IMR-90 (cell line): ENCODE data around the gene TNRC6C. TPM values are rescaled to one million over a fixed set of nuclear protein-coding genes. Genes with fewer than 3 reads are reported as not detected.

Source experiments
- ATAC-seq: fragments of 200-7000 bp; cut with Tn5 transposase; 2 replicates; pipeline ENCODE4 v1.9.1; 2020; ENCODE audit warnings: low read depth, mild to moderate bottlenecking, moderate library complexity
- BruUV-seq: library from RNA; stranded (reverse); fragments of 400-500 nt; replicated peaks from 2 replicates; lab custom pipeline; 2021; lab: Mats Ljungman, UMichigan
- CTCF ChIA-PET: fragments of 300-600 bp; formaldehyde crosslinking; extraction: SDS; loops from one replicate; lab custom pipeline; 2021; ENCODE audit warnings: antibody characterized with exemption; lab: Yijun Ruan, JAX
- POLR2A ChIA-PET: fragments of 300-600 bp; sonication (Branson Sonifier 250); formaldehyde crosslinking; loops from one replicate; lab custom pipeline; 2022; ENCODE audit warnings: antibody characterized with exemption; ENCODE audit not compliant: unreplicated experiment; lab: Charles Lee
- DNase-seq: peaks from one replicate; pipeline ENCODE4 v3.0.0; 2013
- H2AFZ ChIP-seq: replicated peaks from 2 replicates; pipeline ENCODE3; 2013; ENCODE audit warnings: low read length, mild to moderate bottlenecking; ENCODE audit not compliant: poor library complexity
- H2AK5ac ChIP-seq: 2 replicates; pipeline ENCODE4 v1.6.1; 2013; ENCODE audit warnings: low read depth, low read length, inconsistent platforms
- H2AK9ac ChIP-seq: replicated peaks from 2 replicates; pipeline ENCODE3; 2013; ENCODE audit warnings: mild to moderate bottlenecking, low read depth, low read length, moderate library complexity; ENCODE audit not compliant: poor library complexity
- H2BK120ac ChIP-seq: 2 replicates; pipeline ENCODE4 v1.6.1; 2013; ENCODE audit warnings: low read depth, low read length, inconsistent platforms
- H2BK15ac ChIP-seq: 3 replicates; pipeline ENCODE4 v1.6.1; 2013; ENCODE audit warnings: low read depth, low read length, inconsistent platforms
- H2BK20ac ChIP-seq: 2 replicates; pipeline ENCODE4 v1.6.1; 2013; ENCODE audit warnings: low read depth, mild to moderate bottlenecking, inconsistent platforms, low read length, moderate library complexity
- H2BK5ac ChIP-seq: 2 replicates; pipeline ENCODE4 v1.6.1; 2013; ENCODE audit warnings: mild to moderate bottlenecking, low read depth, low read length, inconsistent platforms; ENCODE audit not compliant: poor library complexity, severe bottlenecking
- H3K14ac ChIP-seq: replicated peaks from 2 replicates; pipeline ENCODE4 v1.6.1; 2013; ENCODE audit warnings: low read depth, low read length, inconsistent platforms
- H3K18ac ChIP-seq: 2 replicates; pipeline ENCODE4 v1.6.1; 2013; ENCODE audit warnings: low read depth, low read length, control low read depth
- H3K23ac ChIP-seq: 2 replicates; pipeline ENCODE4 v1.6.1; 2013; ENCODE audit warnings: low read depth, low read length, inconsistent platforms
- H3K27ac ChIP-seq: 2 replicates; pipeline ENCODE4 v1.5.1; 2013; ENCODE audit warnings: mild to moderate bottlenecking, control low read depth, low read length; ENCODE audit not compliant: insufficient read depth
- H3K27me3 ChIP-seq: 2 replicates; pipeline ENCODE4 v1.6.1; 2013; ENCODE audit warnings: low read length; ENCODE audit not compliant: control insufficient read depth, insufficient read depth
- H3K36me3 ChIP-seq: 2 replicates; pipeline ENCODE4 v1.6.1; 2013; ENCODE audit warnings: low read length, mixed read lengths; ENCODE audit not compliant: control insufficient read depth, insufficient read depth
- H3K4ac ChIP-seq: 2 replicates; pipeline ENCODE4 v1.6.1; 2013; ENCODE audit warnings: low read depth, low read length, inconsistent platforms
- H3K4me1 ChIP-seq: 2 replicates; pipeline ENCODE4 v1.6.1; 2013; ENCODE audit warnings: low read length, mixed read lengths; ENCODE audit not compliant: control insufficient read depth, insufficient read depth
- H3K4me2 ChIP-seq: 2 replicates; pipeline ENCODE4 v1.6.1; 2013; ENCODE audit warnings: low read depth, mild to moderate bottlenecking, control low read depth, low read length, moderate library complexity
- H3K4me3 ChIP-seq: 2 replicates; pipeline ENCODE4 v1.5.1; 2013; ENCODE audit warnings: low read depth, mild to moderate bottlenecking, control low read depth, low read length, moderate library complexity; ENCODE audit not compliant: insufficient read depth
- H3K56ac ChIP-seq: 2 replicates; pipeline ENCODE4 v1.6.1; 2013; ENCODE audit warnings: low read length, inconsistent platforms; ENCODE audit not compliant: insufficient read depth; ENCODE audit errors: extremely low read depth
- H3K79me1 ChIP-seq, 2 experiments: 2 replicates each; pipeline ENCODE4 v1.6.1; 2013; ENCODE audit warnings: low read length in 2 of 2, inconsistent platforms in 1 of 2, low read depth in 1 of 2
- H3K9ac ChIP-seq: 2 replicates; pipeline ENCODE4 v1.6.1; 2013; ENCODE audit warnings: low read depth, low read length, control low read depth
- H3K9me1 ChIP-seq: 2 replicates; pipeline ENCODE4 v1.6.1; 2013; ENCODE audit warnings: low read length, inconsistent platforms; ENCODE audit not compliant: insufficient read depth
- H3K9me3 ChIP-seq: 2 replicates; pipeline ENCODE4 v1.6.1; 2013; ENCODE audit warnings: low read length; ENCODE audit not compliant: control insufficient read depth, insufficient read depth
- H4K20me1 ChIP-seq: 2 replicates; pipeline ENCODE4 v1.6.1; 2013; ENCODE audit warnings: low read length, inconsistent platforms; ENCODE audit not compliant: insufficient read depth
- H4K5ac ChIP-seq: 2 replicates; pipeline ENCODE4 v1.6.1; 2013; ENCODE audit warnings: mild to moderate bottlenecking, low read depth, low read length, control low read depth
- H4K8ac ChIP-seq, 2 experiments: 2 replicates each; pipeline ENCODE4 v1.6.1; 2013; ENCODE audit warnings: low read depth in 2 of 2, low read length in 2 of 2, control low read depth in 1 of 2, inconsistent platforms in 1 of 2
- H4K91ac ChIP-seq: 2 replicates; pipeline ENCODE4 v1.6.1; 2013; ENCODE audit warnings: low read depth, low read length, inconsistent platforms; ENCODE audit not compliant: insufficient read depth
- CHD1 ChIP-seq: IDR thresholded peaks from 2 replicates; pipeline ENCODE4 v1.6.1; 2012; ENCODE audit warnings: low read depth, low read length, improper control_type of control experiment
- FOS ChIP-seq: fragments of 150-350 bp; IDR thresholded peaks from 2 replicates; pipeline ENCODE4 v1.6.1; 2016; ENCODE audit warnings: low read depth, low read length
- MAFK ChIP-seq: IDR thresholded peaks from 2 replicates; pipeline ENCODE4 v1.6.1; 2012; ENCODE audit warnings: low read depth, low read length, improper control_type of control experiment
- MXI1 ChIP-seq: IDR thresholded peaks from 2 replicates; pipeline ENCODE4 v1.6.1; 2012; ENCODE audit warnings: low read depth, mild to moderate bottlenecking, low read length, moderate library complexity, borderline replicate concordance
- NFE2L2 ChIP-seq: fragments of 150-350 bp; IDR thresholded peaks from 2 replicates; pipeline ENCODE4 v1.6.1; 2016; ENCODE audit warnings: low read depth, mild to moderate bottlenecking, low read length
- POLR2A ChIP-seq: IDR thresholded peaks from 2 replicates; pipeline ENCODE4 v1.6.1; 2012; ENCODE audit warnings: mild to moderate bottlenecking, low read depth, low read length
- RAD21 ChIP-seq: IDR thresholded peaks from 2 replicates; pipeline ENCODE4 v1.6.1; 2012; ENCODE audit warnings: low read length, improper control_type of control experiment
- RCOR1 ChIP-seq: IDR thresholded peaks from 2 replicates; pipeline ENCODE4 v1.6.1; 2012; ENCODE audit warnings: mild to moderate bottlenecking, low read length, improper control_type of control experiment; ENCODE audit not compliant: insufficient replicate concordance
- RFX5 ChIP-seq: IDR thresholded peaks from 2 replicates; pipeline ENCODE4 v1.8.0; 2012; ENCODE audit warnings: low read depth, mild to moderate bottlenecking, low read length, moderate library complexity
- SMC3 ChIP-seq: fragments of 150-350 bp; IDR thresholded peaks from 2 replicates; pipeline ENCODE4 v1.6.1; 2016; ENCODE audit warnings: low read depth, mild to moderate bottlenecking, antibody characterized with exemption, low read length, moderate library complexity
- WGBS, 2 experiments: methylation state at CpG; one replicate each; pipeline versions ENCODE4 v1.1.5 to v1.1.7; 2013; ENCODE audit warnings: missing lambda C conversion rate in 2 of 2; ENCODE audit not compliant: insufficient read length in 1 of 2; ENCODE audit errors: extremely low coverage in 2 of 2; 5-methylcytosine and 5-hydroxymethylcytosine counted together
- dilution Hi-C: fragments of 300-500 bp; cut with HindIII; formaldehyde crosslinking; loops from one replicate; pipeline ENCODE4 v1.14.3; 2018; ENCODE audit warnings: low sequenced_read_pairs; ENCODE audit not compliant: unreplicated experiment
- in situ Hi-C: fragments of 300-500 bp; cut with MboI; formaldehyde crosslinking; loops from 3 replicates; pipeline ENCODE4 v1.14.3; 2019; ENCODE audit warnings: low sequenced_read_pairs, inconsistent platforms, mixed read lengths
- intact Hi-C: fragments of 100-400 bp; cut with micrococcal nuclease; formaldehyde crosslinking; loops from 2 replicates; pipeline ENCODE4 v1.10.0; 2022
- polyA plus RNA-seq, 3 experiments: library from polyadenylated mRNA; depleted of rRNA; stranded (reverse); fragments of >200 nt; gene quantifications; 2 replicates each; pipeline ENCODE4 v1.2.3, GENCODE V29; 2012; ENCODE audit warnings: low replicate concordance in 1 of 3
- total RNA-seq: library from RNA; depleted of rRNA; stranded (reverse); fragments of >200 nt; gene quantifications from 2 replicates; pipeline ENCODE4 v1.2.3, GENCODE V29; 2012
- TF ChIP-seq, protein P1 (sequence below): fragments of 150-350 bp; IDR thresholded peaks from 2 replicates; pipeline ENCODE4 v1.6.1; 2016; ENCODE audit warnings: low read depth, mild to moderate bottlenecking, low read length, moderate library complexity, borderline replicate concordance
- TF ChIP-seq, protein P2 (sequence below): fragments of 150-350 bp; IDR thresholded peaks from 2 replicates; pipeline ENCODE4 v1.6.1; 2017; ENCODE audit warnings: mild to moderate bottlenecking, antibody characterized with exemption, low read length, low read depth

TNRC6C gene
- total and polyA plus RNA-seq, 2 of the 4 experiments (the other 2 are of a cell fraction) = 1.6 to 2.7 TPM

- Histone ChIP-seq H2BK15ac (no peak overlapping the region), H3K18ac (no peak overlapping the region), H2AFZ (no peak overlapping the region), H3K36me3 (peaks cover 31% of the 10 kb centered on the region), H3K79me1 (peaks cover 5 to 31% of the 10 kb centered on the region in 2 experiments; a peak in 3 of 4 replicates), H3K56ac (no peak overlapping the region), H3K9me3 (no peaks in the 10 kb centered on the region), H2BK5ac (no peak overlapping the region), H2AK5ac (no peak overlapping the region), H3K27ac (no peak overlapping the region), H2BK20ac (no peak overlapping the region), H2BK120ac (no peak overlapping the region), H4K20me1 (no peaks in the 10 kb centered on the region), H3K14ac (no peak overlapping the region), H4K5ac (no peak overlapping the region), H3K4me3 (no peak overlapping the region), H3K9me1 (peaks cover 9% of the 10 kb centered on the region; the same call in 1 of the 2 replicates), H3K4ac (no peak overlapping the region), H3K9ac (no peak overlapping the region), H3K4me1 (no peaks in the 10 kb centered on the region), H3K4me2 (no peak overlapping the region), H3K27me3 (no peaks in the 10 kb centered on the region), H3K23ac (no peak overlapping the region), H4K91ac (no peak overlapping the region), H2AK9ac (no peak overlapping the region), H4K8ac (no peak overlapping the region)
- intact Hi-C loops = no loop called here
- ATAC-seq = no peak
- dilution Hi-C loops = no loop called here
- TSS peak; percentile 42 for BruUV-seq
- CTCF ChIA-PET = no interaction called here
- POLR2A ChIA-PET = no interaction called here
- in situ Hi-C loops = no loop called here
- no peak for TF ChIP-seq MXI1
- no peak for TF ChIP-seq CHD1
- no peak for TF ChIP-seq POLR2A
- TF ChIP-seq RCOR1 = no peak
- TF ChIP-seq, protein P1, sequence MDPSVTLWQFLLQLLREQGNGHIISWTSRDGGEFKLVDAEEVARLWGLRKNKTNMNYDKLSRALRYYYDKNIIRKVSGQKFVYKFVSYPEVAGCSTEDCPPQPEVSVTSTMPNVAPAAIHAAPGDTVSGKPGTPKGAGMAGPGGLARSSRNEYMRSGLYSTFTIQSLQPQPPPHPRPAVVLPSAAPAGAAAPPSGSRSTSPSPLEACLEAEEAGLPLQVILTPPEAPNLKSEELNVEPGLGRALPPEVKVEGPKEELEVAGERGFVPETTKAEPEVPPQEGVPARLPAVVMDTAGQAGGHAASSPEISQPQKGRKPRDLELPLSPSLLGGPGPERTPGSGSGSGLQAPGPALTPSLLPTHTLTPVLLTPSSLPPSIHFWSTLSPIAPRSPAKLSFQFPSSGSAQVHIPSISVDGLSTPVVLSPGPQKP = no peak
- no peak for TF ChIP-seq NFE2L2
- TF ChIP-seq MAFK = no peak
- TF ChIP-seq, protein P2, sequence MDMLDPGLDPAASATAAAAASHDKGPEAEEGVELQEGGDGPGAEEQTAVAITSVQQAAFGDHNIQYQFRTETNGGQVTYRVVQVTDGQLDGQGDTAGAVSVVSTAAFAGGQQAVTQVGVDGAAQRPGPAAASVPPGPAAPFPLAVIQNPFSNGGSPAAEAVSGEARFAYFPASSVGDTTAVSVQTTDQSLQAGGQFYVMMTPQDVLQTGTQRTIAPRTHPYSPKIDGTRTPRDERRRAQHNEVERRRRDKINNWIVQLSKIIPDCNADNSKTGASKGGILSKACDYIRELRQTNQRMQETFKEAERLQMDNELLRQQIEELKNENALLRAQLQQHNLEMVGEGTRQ = no peak
- TF ChIP-seq SMC3 = no peak
- TF ChIP-seq RFX5 = no peak
- TF ChIP-seq FOS = no peak
- no peak for TF ChIP-seq RAD21
- DNase-seq = no peak
- WGBS, 2 experiments = no CpG with 5 or more reads among the region's 2 CpGs
Measured at GRCh38 chr17:78049609-78050008, 91.1 kb downstream of the TNRC6C start.
